A549 (cell line): ENCODE data around the gene PRKD1. TPM values are rescaled to one million over a fixed set of nuclear protein-coding genes. Genes with fewer than 3 reads are reported as not detected.

Source experiments
- ATAC-seq, 2 experiments: fragments of 200-7000 bp in 1 of 2; fragments of >200 bp in 1 of 2; cut with Nextera tagmentation in 1 of 2; cut with Tn5 transposase in 1 of 2; 3 replicates each; pipeline versions ENCODE4 v1.8.0 to v1.9.1; 2018 to 2020; ENCODE audit warnings: mild to moderate bottlenecking in 1 of 2, moderate library complexity in 1 of 2
- CTCF ChIA-PET: fragments of 300-600 bp; sonication (Branson Sonifier 250); formaldehyde crosslinking; extraction: SDS; loops from one replicate; lab custom pipeline; 2021; ENCODE audit warnings: antibody characterized with exemption, inconsistent platforms; lab: Yijun Ruan, JAX
- POLR2A ChIA-PET: fragments of 350-600 bp; formaldehyde crosslinking; extraction: SDS; loops from one replicate; lab custom pipeline; 2021; ENCODE audit warnings: antibody characterized with exemption, inconsistent platforms; lab: Yijun Ruan, JAX
- DNase-seq, 2 experiments: peaks; one replicate each; pipeline versions ENCODE4 v3.0.0 to v3.0.0-alpha.2; 2011 to 2016; ENCODE audit warnings: low read depth in 1 of 2, low spot score in 1 of 2
- FAIRE-seq: peaks from 2 replicates; lab custom pipeline; 2011; peaks lifted over from hg19 to GRCh38; lab: Jason Lieb, UNC
- H3K27ac ChIP-seq, 2 experiments: fragments of >200 bp; sonication (Bioruptor Twin); formaldehyde crosslinking; 3 replicates each; pipeline ENCODE4 v1.5.1; 2016 to 2017
- H3K4me1 ChIP-seq: fragments of >200 bp; sonication (Bioruptor Twin); formaldehyde crosslinking; 3 replicates; pipeline ENCODE4 v1.6.1; 2016
- H3K4me2 ChIP-seq: fragments of >200 bp; sonication (Bioruptor Twin); formaldehyde crosslinking; 3 replicates; pipeline ENCODE4 v1.6.1; 2016
- H3K4me3 ChIP-seq: fragments of >200 bp; sonication (Bioruptor Twin); formaldehyde crosslinking; 3 replicates; pipeline ENCODE4 v1.5.1; 2016
- H3K9me3 ChIP-seq: fragments of >200 bp; sonication (Bioruptor Twin); formaldehyde crosslinking; 3 replicates; pipeline ENCODE4 v1.6.1; 2016
- BCL3 ChIP-seq: fragments of >200 bp; sonication (Bioruptor Twin); formaldehyde crosslinking; IDR thresholded peaks from 3 replicates; pipeline ENCODE4 v1.6.1; 2016
- BHLHE40 ChIP-seq: IDR thresholded peaks from 2 replicates; pipeline ENCODE4 v1.6.1; 2012; ENCODE audit warnings: low read depth, low read length, inconsistent platforms
- CEBPB ChIP-seq, 2 experiments: fragments of >200 bp in 1 of 2; sonication (Bioruptor Twin) in 1 of 2; formaldehyde crosslinking in 1 of 2; IDR thresholded peaks; 2 replicates each; pipeline ENCODE4 v1.6.1; 2012 to 2016
- E2F6 ChIP-seq: IDR thresholded peaks from 2 replicates; pipeline ENCODE4 v1.6.1; 2012; ENCODE audit warnings: low read depth, borderline replicate concordance
- EHMT2 ChIP-seq: fragments of 200-600 bp; sonication (generic); IDR thresholded peaks from 2 replicates; pipeline ENCODE4 v1.6.1; 2016; ENCODE audit warnings: antibody characterized with exemption, low read depth, mild to moderate bottlenecking, moderate library complexity
- ELK1 ChIP-seq: fragments of 150-350 bp; IDR thresholded peaks from 2 replicates; pipeline ENCODE4 v1.6.1; 2014; ENCODE audit warnings: low read depth, mild to moderate bottlenecking, low read length
- FOXS1 ChIP-seq: fragments of 250-450 bp; sonication (Bioruptor Pico); IDR thresholded peaks from 2 replicates; pipeline ENCODE4 v1.5.0; 2020; ENCODE audit warnings: mild to moderate bottlenecking, moderate library complexity
- HES2 ChIP-seq: fragments of >200 bp; sonication (Bioruptor Twin); formaldehyde crosslinking; IDR thresholded peaks from 2 replicates; pipeline ENCODE4 v1.6.1; 2016
- HOXB13 ChIP-seq: fragments of 250-450 bp; sonication (Bioruptor Pico); IDR thresholded peaks from 2 replicates; pipeline ENCODE4 v1.5.0; 2020; ENCODE audit warnings: low read depth, mild to moderate bottlenecking, moderate library complexity
- KDM1A ChIP-seq: fragments of 200-600 bp; sonication (generic); IDR thresholded peaks from 2 replicates; pipeline ENCODE4 v1.6.1; 2016; ENCODE audit warnings: low read depth, mild to moderate bottlenecking
- KDM5A ChIP-seq: fragments of 200-600 bp; sonication (generic); IDR thresholded peaks from 2 replicates; pipeline ENCODE4 v1.6.1; 2016; ENCODE audit warnings: antibody characterized with exemption, mild to moderate bottlenecking
- MAZ ChIP-seq: fragments of 150-350 bp; IDR thresholded peaks from 2 replicates; pipeline ENCODE4 v1.6.1; 2014; ENCODE audit warnings: antibody characterized with exemption, low read depth, low read length, borderline replicate concordance
- NPAS2 ChIP-seq: fragments of 250-450 bp; sonication (Bioruptor Pico); IDR thresholded peaks from 2 replicates; pipeline ENCODE4 v1.8.0; 2022; ENCODE audit warnings: mild to moderate bottlenecking, moderate library complexity, borderline replicate concordance
- NR3C1 ChIP-seq: fragments of >200 bp; sonication (Bioruptor Twin); formaldehyde crosslinking; IDR thresholded peaks from 3 replicates; pipeline ENCODE4 v1.6.1; 2017
- POLR2A ChIP-seq: IDR thresholded peaks from 2 replicates; pipeline ENCODE4 v1.6.1; 2012; ENCODE audit warnings: mild to moderate bottlenecking, low read length
- RAD21 ChIP-seq, 2 experiments: fragments of >200 bp in 1 of 2; sonication (Bioruptor Twin) in 1 of 2; formaldehyde crosslinking in 1 of 2; IDR thresholded peaks in 1 of 2; conservative IDR thresholded peaks in 1 of 2; 2 replicates in 1 of 2; 3 replicates in 1 of 2; pipeline ENCODE4 v1.6.1; 2012 to 2018; ENCODE audit warnings: inconsistent platforms in 1 of 2
- RARB ChIP-seq: fragments of 250-450 bp; sonication (Bioruptor Pico); IDR thresholded peaks from 2 replicates; pipeline ENCODE4 v1.8.0; 2021; ENCODE audit warnings: mild to moderate bottlenecking, moderate library complexity
- RCOR1 ChIP-seq: fragments of 150-350 bp; IDR thresholded peaks from 2 replicates; pipeline ENCODE4 v1.6.1; 2014; ENCODE audit warnings: antibody characterized with exemption, low read length, low read depth
- SMC3 ChIP-seq: fragments of >200 bp; sonication (Bioruptor Twin); formaldehyde crosslinking; IDR thresholded peaks from 3 replicates; pipeline ENCODE4 v1.6.1; 2018; ENCODE audit warnings: inconsistent platforms
- SREBF2 ChIP-seq: fragments of 450-650 bp; IDR thresholded peaks from 2 replicates; pipeline ENCODE4 v1.6.1; 2014; ENCODE audit warnings: mild to moderate bottlenecking, moderate library complexity
- TFCP2L1 ChIP-seq: fragments of 250-450 bp; sonication (Bioruptor Pico); IDR thresholded peaks from 2 replicates; pipeline ENCODE4 v1.5.0; 2021; ENCODE audit warnings: mild to moderate bottlenecking
- TP53 ChIP-seq: fragments of 250-450 bp; sonication (Bioruptor Pico); IDR thresholded peaks from 2 replicates; pipeline ENCODE4 v1.5.0; 2021; ENCODE audit warnings: mild to moderate bottlenecking, moderate library complexity
- WGBS: methylation state at CpG from one replicate; pipeline ENCODE4 v1.1.6; 2017; ENCODE audit errors: missing lambda C conversion rate; 5-methylcytosine and 5-hydroxymethylcytosine counted together
- polyA plus RNA-seq, 4 experiments: library from polyadenylated mRNA; depleted of rRNA in 3 of 4; stranded (reverse); fragments of >200 nt; fragmentation: RNase III in 1 of 4; extraction: RNeasy Plus Mini Kit Qiagen cat#74134 plus additional on column Dnase treatment in 1 of 4; gene quantifications; 2 replicates in 3 of 4; 3 replicates in 1 of 4; pipeline ENCODE4 v1.2.3, GENCODE V29; 2011 to 2017
- TF ChIP-seq, protein P1 (sequence below): IDR thresholded peaks from 2 replicates; pipeline ENCODE4 v1.6.1; 2012
- TF ChIP-seq, protein P2 (sequence below): fragments of >200 bp; sonication (Bioruptor Twin); formaldehyde crosslinking; IDR thresholded peaks from 3 replicates; pipeline ENCODE4 v1.5.1; 2016

PRKD1 gene
- polyA plus RNA-seq, 2 of the 4 experiments (the other 2 are of a cell fraction) = 3.0 to 7.8 TPM

- TF ChIP-seq, protein P1, sequence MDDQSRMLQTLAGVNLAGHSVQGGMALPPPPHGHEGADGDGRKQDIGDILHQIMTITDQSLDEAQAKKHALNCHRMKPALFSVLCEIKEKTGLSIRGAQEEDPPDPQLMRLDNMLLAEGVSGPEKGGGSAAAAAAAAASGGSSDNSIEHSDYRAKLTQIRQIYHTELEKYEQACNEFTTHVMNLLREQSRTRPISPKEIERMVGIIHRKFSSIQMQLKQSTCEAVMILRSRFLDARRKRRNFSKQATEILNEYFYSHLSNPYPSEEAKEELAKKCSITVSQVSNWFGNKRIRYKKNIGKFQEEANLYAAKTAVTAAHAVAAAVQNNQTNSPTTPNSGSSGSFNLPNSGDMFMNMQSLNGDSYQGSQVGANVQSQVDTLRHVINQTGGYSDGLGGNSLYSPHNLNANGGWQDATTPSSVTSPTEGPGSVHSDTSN = no peak
- TF ChIP-seq RCOR1 = no peak
- no peak for TF ChIP-seq E2F6
- TF ChIP-seq CEBPB (IDR thresholded peaks at IDR 0.05) = no peak
- TF ChIP-seq HOXB13 = no peak
Observed at GRCh38 chr14:29553427-29553826, 374.2 kb downstream of the PRKD1 start (continued).

- FAIRE-seq = no peak
- peak; percentile 88 to 89 for ATAC-seq
- no peak overlapping the region for H3K4me2 ChIP-seq
- no peaks in the 10 kb centered on the region for H3K4me1 ChIP-seq
- ChIA-PET CTCF (interaction anchor here (0.8 to 6.6 kb wide), 9 partner anchors 22 to 794 kb away, joined by 3 to 41 read pairs (median 4); no protein-coding TSS in a partner anchor), POLR2A (no interaction called here)
- DNase-seq = peak; percentile 38 to 68
- H3K9me3 ChIP-seq = no peaks in the 10 kb centered on the region
- no peak for TF ChIP-seq HES2
- TF ChIP-seq RAD21 (conservative IDR thresholded peaks at IDR 0.05 in 1 of 2, IDR thresholded peaks at IDR 0.05 in 1 of 2) = peak; percentile 65 to 75
- no peak for TF ChIP-seq TFCP2L1
- TF ChIP-seq, protein P2, sequence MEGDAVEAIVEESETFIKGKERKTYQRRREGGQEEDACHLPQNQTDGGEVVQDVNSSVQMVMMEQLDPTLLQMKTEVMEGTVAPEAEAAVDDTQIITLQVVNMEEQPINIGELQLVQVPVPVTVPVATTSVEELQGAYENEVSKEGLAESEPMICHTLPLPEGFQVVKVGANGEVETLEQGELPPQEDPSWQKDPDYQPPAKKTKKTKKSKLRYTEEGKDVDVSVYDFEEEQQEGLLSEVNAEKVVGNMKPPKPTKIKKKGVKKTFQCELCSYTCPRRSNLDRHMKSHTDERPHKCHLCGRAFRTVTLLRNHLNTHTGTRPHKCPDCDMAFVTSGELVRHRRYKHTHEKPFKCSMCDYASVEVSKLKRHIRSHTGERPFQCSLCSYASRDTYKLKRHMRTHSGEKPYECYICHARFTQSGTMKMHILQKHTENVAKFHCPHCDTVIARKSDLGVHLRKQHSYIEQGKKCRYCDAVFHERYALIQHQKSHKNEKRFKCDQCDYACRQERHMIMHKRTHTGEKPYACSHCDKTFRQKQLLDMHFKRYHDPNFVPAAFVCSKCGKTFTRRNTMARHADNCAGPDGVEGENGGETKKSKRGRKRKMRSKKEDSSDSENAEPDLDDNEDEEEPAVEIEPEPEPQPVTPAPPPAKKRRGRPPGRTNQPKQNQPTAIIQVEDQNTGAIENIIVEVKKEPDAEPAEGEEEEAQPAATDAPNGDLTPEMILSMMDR = peak; percentile 67
- TF ChIP-seq RARB (CRISPR knock-in tag) = no peak
- TF ChIP-seq NR3C1 = no peak
- no peak for TF ChIP-seq ELK1
- TF ChIP-seq MAZ = no peak
- peak; percentile 82 for TF ChIP-seq SMC3
- 1% methylated on average over 2 of the region's 2 CpGs for WGBS
- H3K27ac ChIP-seq = no peak overlapping the region
- no peak overlapping the region for H3K4me3 ChIP-seq
Observed at GRCh38 chr14:29548948-29549370, 378.7 kb downstream of the PRKD1 start.

DNA sequence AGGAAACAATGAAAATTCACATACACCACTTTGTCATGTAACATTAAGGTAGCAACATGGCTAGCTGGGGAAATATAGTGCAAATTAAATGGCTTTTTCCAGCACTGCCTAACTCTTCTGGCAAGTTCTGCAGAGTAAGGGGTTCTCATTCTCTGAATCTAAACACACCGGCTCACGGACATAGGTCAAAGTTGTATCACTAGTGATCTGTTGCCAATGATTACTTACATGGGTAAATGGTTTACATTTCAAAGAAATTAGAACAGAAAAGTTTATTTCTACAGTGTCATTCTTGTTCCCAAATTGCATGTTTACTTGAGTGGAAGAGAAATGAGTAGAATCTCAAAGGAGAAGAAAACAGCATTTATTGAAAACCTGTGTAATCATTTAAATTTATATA lies 381.9 kb downstream of the PRKD1 start:
- Histone ChIP-seq H3K4me3 (no peak overlapping the region), H3K4me1 (no peaks in the 10 kb centered on the region), H3K9me3 (no peaks in the 10 kb centered on the region), H3K27ac (no peak overlapping the region), H3K4me2 (no peak overlapping the region)
- 73% methylated on average over 2 of the region's 2 CpGs for WGBS
- no peak for DNase-seq
- FAIRE-seq = no peak
- ChIA-PET CTCF (interaction anchor here (1.1 to 6.6 kb wide), 2 partner anchors 460 to 669 kb away, joined by 3 to 41 read pairs; no protein-coding TSS in a partner anchor), POLR2A (no interaction called here)
- no peak for ATAC-seq
- TF ChIP-seq EHMT2 = no peak
- no peak for TF ChIP-seq KDM1A
- no peak for TF ChIP-seq BCL3
- no peak for TF ChIP-seq FOXS1 (CRISPR knock-in tag)
- no peak for TF ChIP-seq POLR2A
- TF ChIP-seq E2F6 = no peak
- TF ChIP-seq TP53 (CRISPR knock-in tag) = no peak
- TF ChIP-seq RARB (CRISPR knock-in tag) = no peak
- no peak for TF ChIP-seq SREBF2
- no peak for TF ChIP-seq KDM5A
- TF ChIP-seq BHLHE40 = no peak
- no peak for TF ChIP-seq NPAS2
